WTC11 (cell line): ENCODE data around the gene KLRB1. TPM values are rescaled to one million over a fixed set of nuclear protein-coding genes. Genes with fewer than 3 reads are reported as not detected.
"Not testable (repeated sequence)": the region's sequence is repeated elsewhere in the genome, so short reads cannot be mapped to it uniquely, and the experiment has no call there.

Experiments
- ATAC-seq: fragments of 200-7000 bp; cut with Tn5 transposase; 2 replicates; pipeline ENCODE4 v1.10.0; 2021; ENCODE audit warnings: mild to moderate bottlenecking, moderate library complexity
- CTCF ChIA-PET: fragments of 300-600 bp; sonication (Branson Sonifier 250); formaldehyde crosslinking; loops from one replicate; lab custom pipeline; 2021; ENCODE audit warnings: antibody characterized with exemption; lab: Charles Lee
- POLR2A ChIA-PET: fragments of 350-600 bp; sonication (Branson Sonifier 250); formaldehyde crosslinking; loops from one replicate; lab custom pipeline; 2021; ENCODE audit warnings: antibody characterized with exemption; lab: Charles Lee
- DNase-seq: peaks from one replicate; pipeline ENCODE4 v3.0.0; 2021; ENCODE audit warnings: low spot score
- H3K27ac Mint-ChIP-seq: 2 replicates; pipeline ENCODE4 v1.8.0; 2021; ENCODE audit warnings: mixed read lengths
- H3K27me3 Mint-ChIP-seq: 2 replicates; pipeline ENCODE4 v1.8.0; 2021; ENCODE audit warnings: low read depth, mild to moderate bottlenecking, moderate library complexity, mixed read lengths
- H3K36me3 Mint-ChIP-seq: 2 replicates; pipeline ENCODE4 v1.8.0; 2021; ENCODE audit warnings: mixed read lengths
- H3K4me1 Mint-ChIP-seq: 2 replicates; pipeline ENCODE4 v1.8.0; 2022; ENCODE audit warnings: mixed read lengths
- H3K4me3 Mint-ChIP-seq: 2 replicates; pipeline ENCODE4 v1.8.0; 2021; ENCODE audit warnings: mild to moderate bottlenecking, moderate library complexity, mixed read lengths
- H3K9me3 Mint-ChIP-seq: 2 replicates; pipeline ENCODE4 v1.8.0; 2021; ENCODE audit warnings: mixed read lengths
- ATF3 ChIP-seq: sonication (generic); formaldehyde crosslinking; conservative IDR thresholded peaks from 2 replicates; pipeline ENCODE4 v1.8.1; 2022; ENCODE audit warnings: mild to moderate bottlenecking, missing genetic modification reagents
- CBFB ChIP-seq: sonication (generic); formaldehyde crosslinking; IDR thresholded peaks from 2 replicates; pipeline ENCODE4 v1.8.1; 2022; ENCODE audit warnings: mild to moderate bottlenecking, low read depth, missing genetic modification reagents
- CREB1 ChIP-seq: sonication (generic); formaldehyde crosslinking; IDR thresholded peaks from 2 replicates; pipeline ENCODE4 v1.8.0; 2023; ENCODE audit warnings: mild to moderate bottlenecking, missing genetic modification reagents
- ESRRA ChIP-seq: sonication (generic); formaldehyde crosslinking; IDR thresholded peaks from 2 replicates; pipeline ENCODE4 v1.8.1; 2022; ENCODE audit warnings: mild to moderate bottlenecking, missing genetic modification reagents, borderline replicate concordance
- FOXJ3 ChIP-seq: sonication (generic); formaldehyde crosslinking; IDR thresholded peaks from 2 replicates; pipeline ENCODE4 v1.9.0; 2021; ENCODE audit warnings: missing genetic modification reagents, mild to moderate bottlenecking, borderline replicate concordance
- FOXP1 ChIP-seq: sonication (generic); formaldehyde crosslinking; IDR thresholded peaks from 2 replicates; pipeline ENCODE4 v1.8.0; 2022; ENCODE audit warnings: missing genetic modification reagents, mild to moderate bottlenecking, moderate library complexity, borderline replicate concordance
- GTF2I ChIP-seq: fragments of 250-450 bp; sonication (Bioruptor Pico); conservative IDR thresholded peaks from 2 replicates; pipeline ENCODE4 v1.4.0; 2021; ENCODE audit warnings: mild to moderate bottlenecking
- HMGXB4 ChIP-seq: sonication (generic); formaldehyde crosslinking; IDR thresholded peaks from 2 replicates; pipeline ENCODE4 v1.8.1; 2023; ENCODE audit warnings: mild to moderate bottlenecking, moderate library complexity, missing genetic modification reagents
- NR1H2 ChIP-seq: sonication (generic); formaldehyde crosslinking; IDR thresholded peaks from 2 replicates; pipeline ENCODE4 v1.9.0; 2021; ENCODE audit warnings: mild to moderate bottlenecking, moderate library complexity, missing genetic modification reagents
- PRDM15 ChIP-seq: sonication (generic); formaldehyde crosslinking; IDR thresholded peaks from 2 replicates; pipeline ENCODE4 v1.8.0; 2022; ENCODE audit warnings: missing genetic modification reagents
- PRRX2 ChIP-seq: fragments of 250-450 bp; sonication (Bioruptor Pico); IDR thresholded peaks from 2 replicates; pipeline ENCODE4 v1.8.0; 2021; ENCODE audit warnings: mild to moderate bottlenecking
- SMAD4 ChIP-seq: sonication (generic); formaldehyde crosslinking; IDR thresholded peaks from 2 replicates; pipeline ENCODE4 v1.8.0; 2022; ENCODE audit warnings: mild to moderate bottlenecking, missing genetic modification reagents
- TCF7 ChIP-seq: sonication (generic); formaldehyde crosslinking; IDR thresholded peaks from 2 replicates; pipeline ENCODE4 v1.8.0; 2022; ENCODE audit warnings: mild to moderate bottlenecking, low read depth, missing genetic modification reagents, moderate library complexity
- TEAD1 ChIP-seq: sonication (generic); formaldehyde crosslinking; IDR thresholded peaks from 2 replicates; pipeline ENCODE4 v1.8.0; 2022; ENCODE audit warnings: mild to moderate bottlenecking, missing genetic modification reagents
- TEAD4 ChIP-seq: sonication (generic); formaldehyde crosslinking; IDR thresholded peaks from 2 replicates; pipeline ENCODE4 v1.8.0; 2022; ENCODE audit warnings: mild to moderate bottlenecking, missing genetic modification reagents
- TP53 ChIP-seq: sonication (generic); formaldehyde crosslinking; IDR thresholded peaks from 2 replicates; pipeline ENCODE4 v1.8.1; 2023; ENCODE audit warnings: mild to moderate bottlenecking, missing genetic modification reagents
- ZNF138 ChIP-seq: sonication (generic); formaldehyde crosslinking; conservative IDR thresholded peaks from 2 replicates; pipeline ENCODE4 v1.8.1; 2022; ENCODE audit warnings: mild to moderate bottlenecking, moderate library complexity, missing genetic modification reagents
- ZNF281 ChIP-seq: sonication (generic); formaldehyde crosslinking; IDR thresholded peaks from 2 replicates; pipeline ENCODE4 v1.8.0; 2023; ENCODE audit warnings: mild to moderate bottlenecking, missing genetic modification reagents
- ZNF423 ChIP-seq: fragments of 250-450 bp; sonication (Bioruptor Pico); IDR thresholded peaks from 2 replicates; pipeline ENCODE4 v2.1.2; 2022; ENCODE audit warnings: mild to moderate bottlenecking, moderate library complexity
- ZNF512 ChIP-seq: sonication (generic); formaldehyde crosslinking; IDR thresholded peaks from 2 replicates; pipeline ENCODE4 v1.8.1; 2022; ENCODE audit warnings: missing genetic modification reagents, borderline replicate concordance
- total RNA-seq: library from RNA; stranded (reverse); gene quantifications from 3 replicates; pipeline ENCODE4 v1.2.3, GENCODE V29; 2021

Gene KLRB1
- total RNA-seq, 1 experiment from 2014 or later: not detected

DNA sequence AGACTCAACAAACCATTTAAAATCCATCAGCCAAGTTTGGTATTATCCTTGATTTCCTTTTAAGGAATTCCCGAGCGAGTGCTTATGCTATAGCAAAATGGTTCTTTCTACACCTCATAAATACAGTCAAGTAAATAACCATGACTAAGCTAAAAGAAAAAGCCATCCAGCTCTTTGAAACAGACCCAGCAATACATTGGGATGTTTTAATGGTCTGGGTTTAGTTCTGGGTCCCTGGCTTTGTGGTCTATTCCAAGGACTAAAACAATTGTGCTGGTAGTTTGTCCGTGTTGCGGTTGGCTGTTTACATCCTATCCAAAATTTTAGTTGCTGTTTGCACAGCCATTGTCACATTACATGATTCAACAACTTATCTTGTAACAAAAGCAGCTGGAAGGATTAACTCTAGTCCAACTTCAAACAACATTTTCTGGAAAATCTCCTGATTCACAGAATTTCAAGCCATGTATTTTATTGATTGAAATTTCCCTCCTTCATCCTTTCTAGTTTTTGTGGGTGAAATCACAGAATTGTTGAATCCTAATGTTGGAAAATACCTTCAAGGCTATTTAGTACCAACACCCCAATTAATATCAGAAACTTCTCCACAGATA is 19.6 kb downstream of the KLRB1 start:
- Mint-ChIP-seq H3K9me3 (no peaks in the 10 kb centered on the region), H3K36me3 (no peaks in the 10 kb centered on the region), H3K27ac (no peak overlapping the region), H3K4me3 (no peak overlapping the region), H3K4me1 (no peaks in the 10 kb centered on the region)
- POLR2A ChIA-PET: no interaction called here
- DNase-seq: no peak
- ATAC-seq: no peak
- TF ChIP-seq PRRX2 (no peak), TP53 (no peak), PRDM15 (no peak), TCF7 (no peak), TEAD4 (CRISPR knock-in tag) (no peak), NR1H2 (CRISPR knock-in tag) (no peak), ESRRA (no peak), FOXJ3 (CRISPR knock-in tag) (no peak), ZNF423 (CRISPR knock-in tag) (no peak), HMGXB4 (CRISPR knock-in tag) (no peak), CBFB (CRISPR knock-in tag) (no peak), TEAD1 (CRISPR knock-in tag) (no peak), ZNF281 (CRISPR knock-in tag) (no peak), ATF3 (CRISPR knock-in tag) (no peak), GTF2I (CRISPR knock-in tag) (no peak), ZNF512 (no peak), SMAD4 (CRISPR knock-in tag) (no peak), FOXP1 (no peak), CREB1 (no peak), ZNF138 (no peak)
- TF ChIP-seq, all 79 proteins: peak for 0
- CTCF ChIA-PET: no interaction called here
- no peaks in the 10 kb centered on the region for H3K27me3 Mint-ChIP-seq

- H3K27me3 Mint-ChIP-seq, H3K36me3 Mint-ChIP-seq, CTCF ChIA-PET, ATAC-seq, H3K4me1 Mint-ChIP-seq, DNase-seq, H3K4me3 Mint-ChIP-seq, H3K9me3 Mint-ChIP-seq, H3K27ac Mint-ChIP-seq, POLR2A ChIA-PET: not testable (repeated sequence)
Measured at GRCh38 chr12:9577729-9578128, 30.0 kb downstream of the KLRB1 start.

DNA sequence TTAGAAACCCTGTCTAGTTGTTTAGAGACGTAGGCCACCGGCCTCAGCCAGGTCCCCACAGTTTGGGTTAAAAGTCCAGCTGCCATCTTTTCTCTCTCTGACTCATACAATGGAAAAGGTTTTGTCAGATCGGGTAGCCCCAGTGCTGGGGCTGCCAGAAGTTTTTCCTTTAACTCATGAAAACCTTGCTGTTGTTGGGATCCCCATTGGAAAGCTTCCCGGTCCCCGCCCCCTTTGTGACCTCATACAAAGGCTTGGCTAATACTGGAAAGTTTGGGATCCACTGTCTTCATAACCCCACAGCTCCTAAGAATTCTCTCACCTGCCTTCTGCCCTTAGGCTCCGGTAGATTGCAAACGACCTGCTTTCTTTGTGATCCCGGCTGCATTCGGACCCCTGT is 40.6 kb downstream of the KLRB1 start:
- H3K4me3 Mint-ChIP-seq, DNase-seq, H3K27ac Mint-ChIP-seq, CTCF ChIA-PET, POLR2A ChIA-PET, ATAC-seq, H3K9me3 Mint-ChIP-seq, H3K4me1 Mint-ChIP-seq, H3K27me3 Mint-ChIP-seq, H3K36me3 Mint-ChIP-seq: not testable (repeated sequence)

DNA sequence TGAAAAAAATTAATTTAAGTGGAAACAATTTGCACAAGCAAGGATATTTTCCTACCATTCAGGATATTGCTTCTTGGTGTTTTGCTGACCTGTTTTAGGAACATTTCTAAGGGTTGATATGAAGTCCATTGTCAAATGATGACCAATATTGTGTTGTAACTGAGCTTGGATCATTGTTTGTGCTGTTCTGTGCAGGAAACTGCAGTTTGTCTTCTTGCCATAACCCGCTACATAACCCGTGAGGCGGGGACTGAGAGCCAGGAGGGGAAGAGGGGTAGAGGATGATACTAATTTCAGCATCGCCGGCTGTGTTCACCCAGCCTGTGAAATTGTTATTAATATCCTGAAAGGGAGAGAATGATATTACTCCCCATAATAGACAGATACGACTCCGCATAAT is 41.6 kb downstream of the KLRB1 start:
- not testable (repeated sequence) for H3K4me3 Mint-ChIP-seq, H3K27ac Mint-ChIP-seq

More for the DNA sequence above, 41.6 kb downstream of the KLRB1 start:
- H3K36me3 Mint-ChIP-seq, POLR2A ChIA-PET, H3K4me1 Mint-ChIP-seq, H3K27me3 Mint-ChIP-seq, ATAC-seq, CTCF ChIA-PET, H3K9me3 Mint-ChIP-seq, DNase-seq: not testable (repeated sequence)
